Skeletal muscle tissue (tissue), 4 donors: ENCODE data around the gene FFAR2. TPM values are rescaled to one million over a fixed set of nuclear protein-coding genes. Genes with fewer than 3 reads are reported as not detected.

Experiments
- H3K27ac ChIP-seq: one replicate; pipeline ENCODE4 v1.7.0; 2013; ENCODE audit warnings: mild to moderate bottlenecking, low read depth, low read length, inconsistent platforms
- H3K27me3 ChIP-seq, 3 donors: one replicate each; pipeline ENCODE4 v1.7.0; 2013; ENCODE audit warnings: low read length in 3 of 3; ENCODE audit not compliant: control insufficient read depth in 3 of 3, insufficient read depth in 3 of 3
- H3K36me3 ChIP-seq, 3 donors: one replicate each; pipeline ENCODE4 v1.7.0; 2013; ENCODE audit warnings: low read length in 3 of 3; ENCODE audit not compliant: control insufficient read depth in 3 of 3, insufficient read depth in 3 of 3
- H3K4me1 ChIP-seq, 3 donors: one replicate each; pipeline ENCODE4 v1.7.0; 2013; ENCODE audit warnings: low read length in 3 of 3, mild to moderate bottlenecking in 3 of 3; ENCODE audit not compliant: control insufficient read depth in 3 of 3, insufficient read depth in 3 of 3
- H3K4me3 ChIP-seq, 3 donors: one replicate each; pipeline ENCODE4 v1.7.0; 2013; ENCODE audit warnings: low read length in 3 of 3
- H3K9ac ChIP-seq, 3 donors: one replicate each; pipeline ENCODE4 v1.7.0; 2013; ENCODE audit warnings: low read length in 3 of 3, mild to moderate bottlenecking in 3 of 3, moderate library complexity in 2 of 3, low read depth in 1 of 3
- H3K9me3 ChIP-seq, 3 donors: one replicate each; pipeline ENCODE4 v1.7.0; 2013; ENCODE audit warnings: low read length in 3 of 3; ENCODE audit not compliant: control insufficient read depth in 3 of 3
- total RNA-seq: library from RNA; depleted of rRNA; stranded (reverse); fragments of >200 nt; gene quantifications from one replicate; pipeline ENCODE4 v1.2.3, GENCODE V29; 2014
- donor health status: Osteomylitis.

FFAR2 gene
- total RNA-seq, 1 donor from 2014 or later = 1.0 TPM

GRCh38 chr19:35451338-35452096 lies 3.5 kb downstream of the FFAR2 start:
- Histone ChIP-seq H3K9me3 (no peaks in the 10 kb centered on the region), H3K36me3 (no peaks in the 10 kb centered on the region), H3K4me3 (no peak overlapping the region), H3K4me1 (peaks cover 3 to 15% (median 8%) of the 10 kb centered on the region in 3 donors), H3K9ac (no peak overlapping the region), H3K27ac (no peak overlapping the region), H3K27me3 (peaks cover 2 to 18% (median 15%) of the 10 kb centered on the region in 3 donors)

- Histone ChIP-seq H3K27ac (no peak overlapping the region), H3K4me3 (no peak overlapping the region), H3K4me1 (peaks cover 11 to 16% (median 12%) of the 10 kb centered on the region in 3 donors), H3K27me3 (peaks cover 0 to 9% (median 3%) of the 10 kb centered on the region in 3 donors), H3K36me3 (no peaks in the 10 kb centered on the region), H3K9ac (no peak overlapping the region), H3K9me3 (no peaks in the 10 kb centered on the region)
Measured at GRCh38 chr19:35454663-35455062, 6.6 kb downstream of the FFAR2 start.

- peaks cover 13 to 16% (median 16%) of the 10 kb centered on the region in 3 donors for H3K4me1 ChIP-seq
- peaks cover 0 to 4% (median 0%) of the 10 kb centered on the region in 3 donors for H3K27me3 ChIP-seq
- H3K27ac ChIP-seq = no peak overlapping the region
- H3K4me3 ChIP-seq = no peak overlapping the region
- H3K9ac ChIP-seq = no peak overlapping the region
- no peaks in the 10 kb centered on the region for H3K9me3 ChIP-seq
- no peaks in the 10 kb centered on the region for H3K36me3 ChIP-seq
Measured at GRCh38 chr19:35455616-35456201, 7.7 kb downstream of the FFAR2 start.

- no peaks in the 10 kb centered on the region for H3K27me3 ChIP-seq
- H3K4me3 ChIP-seq = no peak overlapping the region
- H3K36me3 ChIP-seq = no peaks in the 10 kb centered on the region
- H3K9ac ChIP-seq = no peak overlapping the region
- H3K27ac ChIP-seq = no peak overlapping the region
- peaks cover 14 to 17% (median 16%) of the 10 kb centered on the region in 3 donors for H3K4me1 ChIP-seq
- no peaks in the 10 kb centered on the region for H3K9me3 ChIP-seq
Measured at GRCh38 chr19:35457173-35457572, 9.1 kb downstream of the FFAR2 start.

GRCh38 chr19:35458192-35458591 lies 10.1 kb downstream of the FFAR2 start:
- no peak overlapping the region for H3K27ac ChIP-seq

GRCh38 chr19:35458731-35459391 lies 10.8 kb downstream of the FFAR2 start:
- H3K27ac ChIP-seq = peak overlapping the region; percentile 45
- no peak overlapping the region for H3K9ac ChIP-seq
- no peaks in the 10 kb centered on the region for H3K9me3 ChIP-seq
- peak overlapping the region in 1 of 3 donors; percentile 13 for H3K4me3 ChIP-seq
- H3K36me3 ChIP-seq = no peaks in the 10 kb centered on the region
- H3K4me1 ChIP-seq = peaks cover 16 to 22% (median 19%) of the 10 kb centered on the region in 3 donors
- H3K27me3 ChIP-seq = no peaks in the 10 kb centered on the region

More at GRCh38 chr19:35458192-35458591, 10.1 kb downstream of the FFAR2 start:
- no peaks in the 10 kb centered on the region for H3K9me3 ChIP-seq
- H3K9ac ChIP-seq = no peak overlapping the region
- no peaks in the 10 kb centered on the region for H3K27me3 ChIP-seq
- no peak overlapping the region for H3K4me3 ChIP-seq
- peaks cover 16 to 22% (median 19%) of the 10 kb centered on the region in 3 donors for H3K4me1 ChIP-seq
- H3K36me3 ChIP-seq = no peaks in the 10 kb centered on the region

GRCh38 chr19:35459414-35460082 lies 11.5 kb downstream of the FFAR2 start:
- Histone ChIP-seq H3K36me3 (no peaks in the 10 kb centered on the region), H3K9ac (no peak overlapping the region), H3K4me3 (no peak overlapping the region), H3K27me3 (no peaks in the 10 kb centered on the region), H3K27ac (peak overlapping the region; percentile 45), H3K4me1 (peaks cover 16 to 22% (median 19%) of the 10 kb centered on the region in 3 donors), H3K9me3 (no peaks in the 10 kb centered on the region)

GRCh38 chr19:35460608-35461007 lies 12.6 kb downstream of the FFAR2 start:
- Histone ChIP-seq H3K9me3 (no peaks in the 10 kb centered on the region), H3K4me3 (no peak overlapping the region), H3K27me3 (no peaks in the 10 kb centered on the region), H3K4me1 (peaks cover 16 to 22% (median 19%) of the 10 kb centered on the region in 3 donors), H3K27ac (no peak overlapping the region), H3K36me3 (no peaks in the 10 kb centered on the region), H3K9ac (no peak overlapping the region)

- no peak overlapping the region for H3K4me3 ChIP-seq
Measured at GRCh38 chr19:35461060-35461459, 13.0 kb downstream of the FFAR2 start.

More at GRCh38 chr19:35461060-35461459, 13.0 kb downstream of the FFAR2 start:
- Histone ChIP-seq H3K9me3 (no peaks in the 10 kb centered on the region), H3K36me3 (no peaks in the 10 kb centered on the region), H3K27me3 (no peaks in the 10 kb centered on the region), H3K27ac (no peak overlapping the region), H3K4me1 (peaks cover 16 to 22% (median 19%) of the 10 kb centered on the region in 3 donors), H3K9ac (no peak overlapping the region)
